GM18498 (cell line): ENCODE results near the gene SLC25A29.
"Not testable (repeated sequence)": the region's sequence is repeated elsewhere in the genome, so short reads cannot be mapped to it uniquely, and the experiment has no call there.

Experiments used
- ATAC-seq: cut with Tn5 transposase; IDR thresholded peaks from one replicate; pipeline ENCODE4 v1.9.1; 2021; ENCODE audit warnings: mild to moderate bottlenecking, moderate library complexity; ENCODE audit not compliant: unreplicated experiment

SLC25A29 gene

GRCh38 chr14:100283984-100284881 lies 22.0 kb downstream of the SLC25A29 start:
- ATAC-seq: no peak

DNA sequence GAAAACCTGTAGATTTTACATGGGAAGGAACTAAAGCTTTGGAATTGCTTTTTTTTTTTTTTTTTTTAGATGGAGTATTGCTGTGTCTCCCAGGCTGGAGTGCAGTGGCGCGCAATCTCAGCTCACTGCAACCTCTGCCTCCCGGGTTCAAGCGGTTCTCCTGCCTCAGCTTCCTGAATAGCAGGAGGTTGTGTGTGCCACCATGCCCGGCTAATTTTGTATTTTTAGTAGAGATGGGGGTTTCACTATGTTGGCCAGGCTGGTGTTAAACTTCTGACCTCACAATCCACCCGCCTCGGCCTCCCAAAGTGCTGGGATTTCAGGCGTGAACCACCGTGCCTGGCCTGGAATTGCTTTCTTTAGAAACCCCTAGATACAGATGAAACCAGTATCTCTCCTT lies 22.8 kb downstream of the SLC25A29 start:
- ATAC-seq: not testable (repeated sequence)

- ATAC-seq: no peak
Observed at GRCh38 chr14:100282766-100283419, 23.4 kb downstream of the SLC25A29 start.

GRCh38 chr14:100282083-100282350 lies 24.2 kb downstream of the SLC25A29 start:
- ATAC-seq: no peak

DNA sequence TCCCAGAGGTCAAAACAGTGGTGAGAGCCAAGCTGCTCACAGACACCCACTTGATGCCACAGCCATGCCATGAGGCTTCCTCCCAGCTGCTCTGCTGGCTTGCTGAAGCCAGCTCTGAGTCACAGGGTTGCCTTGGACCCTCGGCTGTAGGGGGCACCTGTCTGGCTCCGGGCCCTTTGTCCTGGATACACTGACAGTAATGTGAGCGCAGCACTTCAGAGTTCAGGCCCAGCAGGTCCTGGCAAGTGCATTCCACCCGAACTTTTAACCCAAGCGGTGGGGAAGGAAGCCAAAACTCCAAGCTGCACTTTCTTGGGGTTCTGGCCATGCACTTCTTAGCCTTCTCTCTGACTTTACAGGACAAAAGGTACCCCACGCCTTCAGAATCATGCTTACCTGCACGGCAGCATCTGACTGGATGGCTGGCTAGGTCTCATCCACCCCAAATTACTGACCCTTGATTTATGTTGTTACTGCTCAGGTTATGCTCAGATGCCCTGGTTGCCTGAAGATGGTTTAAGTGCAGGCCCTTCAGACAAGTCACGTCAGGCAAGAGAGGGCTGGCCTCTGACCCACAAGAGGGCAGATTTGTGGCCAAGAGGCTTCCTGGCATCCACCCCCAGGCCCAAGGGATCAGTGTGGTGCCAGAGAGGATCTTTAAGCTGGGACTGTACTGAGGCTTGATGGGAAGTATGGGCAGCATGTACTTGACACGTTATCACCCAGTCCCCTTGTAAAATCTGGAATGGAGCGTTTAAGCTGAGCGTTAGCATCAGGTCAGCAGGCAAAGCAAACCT lies 24.8 kb downstream of the SLC25A29 start:
- no peak for ATAC-seq

DNA sequence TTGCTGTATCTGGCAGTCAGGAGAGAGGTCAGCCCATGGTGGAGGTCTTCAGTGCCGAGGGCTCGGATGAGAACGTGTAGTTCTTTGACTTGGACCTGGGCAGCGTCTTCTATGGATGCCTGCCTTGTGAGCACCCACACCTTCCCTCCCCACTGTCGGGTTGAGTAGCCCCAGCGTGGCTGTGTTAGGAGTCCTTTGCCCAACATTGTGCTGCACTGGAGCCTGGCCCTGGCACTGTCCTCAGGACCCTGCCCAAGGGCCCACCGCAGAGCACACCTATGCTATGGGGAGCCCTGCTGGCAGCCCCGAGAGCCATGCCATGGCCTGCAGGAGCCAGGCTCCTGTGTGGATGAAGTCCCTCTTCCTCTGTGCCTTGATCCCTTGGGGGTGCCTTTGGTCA lies 26.7 kb downstream of the SLC25A29 start:
- ATAC-seq: no peak

DNA sequence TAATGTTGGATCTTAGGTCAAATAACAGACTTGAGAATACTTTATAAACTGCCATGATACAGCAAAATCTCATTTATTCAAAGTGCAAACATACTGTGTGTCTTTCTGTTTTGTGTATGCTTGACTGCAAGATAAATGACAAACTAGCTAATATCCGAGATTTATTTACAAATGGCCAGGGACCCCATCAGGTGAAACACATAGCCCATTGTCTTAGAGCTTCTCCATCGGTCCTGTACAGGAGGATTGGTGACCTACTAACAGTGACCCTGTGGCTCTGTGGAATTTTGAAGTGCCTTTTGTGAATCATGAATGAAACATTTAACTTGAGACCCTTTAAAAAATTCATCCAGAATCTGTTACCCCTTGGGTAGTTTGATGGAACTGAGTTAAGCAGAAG lies 27.1 kb downstream of the SLC25A29 start:
- ATAC-seq: no peak

DNA sequence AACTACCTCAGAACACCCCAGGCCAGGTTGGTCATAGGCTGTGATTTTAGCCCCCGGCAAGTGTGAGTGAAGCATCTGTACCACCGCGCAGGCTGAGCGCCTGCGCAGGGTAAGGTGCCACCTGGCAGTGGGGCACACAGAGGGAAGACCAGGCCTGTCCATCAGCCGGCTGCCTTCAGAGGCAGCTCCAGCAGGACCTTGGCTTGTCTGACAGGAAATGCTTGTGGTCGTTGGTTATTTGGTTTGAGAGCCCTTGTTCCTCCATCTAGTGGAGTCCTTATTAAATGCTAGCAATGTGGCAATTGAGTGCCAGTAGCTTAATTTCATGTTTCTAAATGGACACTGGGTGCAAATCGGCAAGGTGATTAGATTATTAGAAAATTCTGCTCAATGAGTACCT lies 27.5 kb downstream of the SLC25A29 start:
- peak; percentile 76 for ATAC-seq

DNA sequence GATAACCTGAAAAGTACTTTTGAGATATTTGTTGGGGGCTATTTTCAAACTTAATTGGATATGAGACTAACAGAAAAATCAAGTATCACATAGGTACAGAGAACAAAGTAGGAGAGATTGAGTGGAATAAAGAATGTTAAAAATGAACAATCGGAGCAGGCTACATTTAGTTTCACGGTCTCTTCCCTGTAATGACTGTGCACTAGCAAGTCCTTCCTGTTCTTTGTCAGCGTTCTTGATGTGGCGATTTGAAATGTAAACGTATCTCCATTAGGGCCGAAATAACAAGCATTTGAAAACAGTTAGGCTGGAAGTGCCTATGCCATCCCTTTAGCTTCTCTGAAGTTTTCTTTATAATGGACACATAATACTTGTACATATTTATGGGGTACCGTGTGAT lies 31.0 kb downstream of the SLC25A29 start:
- no peak for ATAC-seq

GRCh38 chr14:100274250-100274649 lies 32.0 kb downstream of the SLC25A29 start:
- no peak for ATAC-seq

- ATAC-seq: no peak
Observed at GRCh38 chr14:100271247-100271939, 34.9 kb downstream of the SLC25A29 start.

- no peak for ATAC-seq
Observed at GRCh38 chr14:100268591-100269207, 37.5 kb downstream of the SLC25A29 start.

DNA sequence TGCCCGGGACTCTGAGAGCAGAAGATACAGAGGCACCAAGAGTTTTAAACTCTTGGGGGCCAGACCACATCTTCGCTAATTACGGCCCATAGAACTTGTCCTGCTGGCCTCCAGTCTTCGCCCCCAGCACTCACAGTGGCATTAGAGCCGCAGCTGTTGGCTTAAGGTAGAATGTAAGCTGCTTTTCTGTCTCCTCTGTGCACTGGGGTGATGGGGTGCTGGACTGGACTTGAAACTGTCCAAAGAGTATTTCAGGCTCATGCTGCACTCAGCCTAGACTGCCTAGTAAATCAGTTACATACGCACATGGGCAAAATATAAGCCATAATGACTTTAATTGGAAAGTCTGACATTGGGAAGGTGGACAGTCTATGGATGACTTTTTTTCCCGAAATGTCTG lies 38.3 kb downstream of the SLC25A29 start:
- ATAC-seq: no peak

- ATAC-seq: no peak
Observed at GRCh38 chr14:100263141-100263540, 43.1 kb downstream of the SLC25A29 start.

DNA sequence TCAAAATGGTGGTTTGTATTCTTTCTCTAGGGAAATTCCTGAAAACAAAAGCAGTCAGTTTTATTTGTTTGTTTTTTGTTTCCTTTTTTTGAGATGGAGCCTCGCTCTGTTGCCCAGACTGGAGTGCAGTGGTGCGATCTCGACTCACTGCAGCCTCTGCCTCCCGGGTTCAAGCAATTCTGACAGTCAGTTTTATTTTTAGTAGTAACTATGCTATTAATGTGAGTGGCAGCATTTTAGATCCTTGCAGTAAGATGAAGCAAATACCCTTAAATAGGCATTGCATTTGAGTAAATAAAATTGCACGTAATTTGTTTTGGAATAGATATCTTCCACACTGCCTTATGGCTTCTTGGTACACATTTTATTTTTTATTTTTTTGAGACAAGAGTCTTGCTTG lies 43.7 kb downstream of the SLC25A29 start:
- no peak for ATAC-seq

DNA sequence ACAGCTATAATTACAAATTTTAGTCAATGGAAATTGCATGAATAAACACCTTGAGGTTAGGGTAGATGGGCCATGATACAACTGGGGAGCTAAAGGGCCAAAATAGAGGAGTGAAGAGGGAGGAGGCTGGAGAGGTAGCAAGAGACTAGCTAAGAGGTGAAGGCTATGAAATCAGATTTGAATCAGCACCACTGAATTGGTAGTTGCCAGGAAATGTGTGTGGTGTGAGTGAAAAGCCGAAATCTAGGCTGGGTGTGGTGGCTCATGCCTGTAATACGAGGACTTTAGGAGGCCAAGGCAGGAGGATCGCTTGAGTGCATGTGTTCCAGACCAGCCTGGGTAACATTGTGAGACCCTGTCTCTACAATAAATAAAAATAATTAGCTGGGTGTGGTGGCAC lies 44.6 kb downstream of the SLC25A29 start:
- no peak for ATAC-seq

GRCh38 chr14:100256339-100256895 lies 49.8 kb downstream of the SLC25A29 start:
- ATAC-seq: peak; percentile 77

DNA sequence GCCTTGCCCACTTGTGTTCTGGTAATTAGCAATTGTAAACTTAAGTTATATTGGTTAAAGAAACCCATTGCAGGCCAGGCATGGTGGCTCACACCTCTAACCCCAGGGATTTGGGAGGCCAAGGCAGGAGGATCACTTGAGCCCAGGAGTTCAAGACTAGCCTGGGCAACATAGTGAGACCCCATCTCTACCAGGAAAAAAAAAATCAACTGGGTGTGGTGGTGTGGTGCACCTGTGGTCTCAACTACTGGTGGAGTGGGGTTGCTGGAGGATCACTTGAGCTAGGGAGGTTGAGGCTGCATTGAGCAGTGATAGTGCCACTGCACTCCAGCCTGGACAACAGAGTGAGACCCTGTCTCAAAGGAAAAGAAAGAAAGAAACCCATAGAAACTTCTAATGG lies 53.6 kb downstream of the SLC25A29 start:
- ATAC-seq: no peak

DNA sequence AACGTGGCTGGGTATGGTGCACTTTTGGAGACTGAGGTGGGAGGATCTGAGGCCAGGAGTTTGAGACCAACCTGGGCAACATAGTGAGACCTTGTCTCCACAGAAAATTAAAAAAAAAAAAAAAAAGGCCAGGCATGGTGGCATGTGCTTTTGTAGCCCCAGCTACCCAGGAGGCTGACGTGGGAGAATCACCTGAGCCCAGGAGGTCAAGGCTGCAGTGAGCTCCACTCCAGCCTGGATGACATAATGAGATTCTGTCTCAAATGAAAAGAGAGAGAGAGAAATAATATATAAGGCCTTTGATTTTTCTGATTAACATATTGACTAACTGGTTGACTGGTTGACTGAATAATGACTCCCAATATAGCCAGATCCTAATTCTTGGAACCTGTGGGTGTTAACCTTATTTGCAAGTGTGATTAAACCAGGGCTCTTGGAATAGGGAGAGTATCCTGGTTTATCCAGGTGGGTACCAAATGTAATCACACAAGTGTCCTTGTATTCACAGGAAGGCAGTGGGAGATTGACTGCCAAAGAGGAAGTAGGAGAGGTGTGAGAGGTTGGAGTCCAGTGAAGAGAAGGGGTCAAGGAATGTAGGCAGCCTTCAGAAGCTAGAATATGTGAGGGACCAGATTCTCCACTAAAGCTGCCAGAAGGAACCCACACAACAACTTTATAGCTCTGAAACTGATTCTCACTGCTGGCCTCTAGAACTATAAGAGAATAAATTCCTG lies 55.3 kb downstream of the SLC25A29 start:
- ATAC-seq: no peak
